ENCODE results near the gene DRAM2.

Gene DRAM2

GRCh38 chr1:111164151-111164550, 24.3 kb upstream of the DRAM2 start:
- TF ChIP-seq POLR2AphosphoS5 (IDR thresholded peaks at IDR 0.05; ENCODE audit: low read depth, low read length) (no peak), SIN3A (IDR thresholded peaks at IDR 0.05; ENCODE audit: borderline replicate concordance, insufficient read depth, low read length) (no peak), REST (IDR thresholded peaks at IDR 0.05; ENCODE audit: insufficient read depth in 1 of 2, low read depth in 2 of 2, low read length in 2 of 2) (no peak), FOXP2 (optimal IDR thresholded peaks at IDR 0.05; ENCODE audit: borderline replicate concordance, extremely low read depth, extremely low read length, insufficient read depth) (no peak), TAF1 (IDR thresholded peaks at IDR 0.05; ENCODE audit: borderline replicate concordance, insufficient read depth, low read length) (no peak)

- TF ChIP-seq SIN3A (IDR thresholded peaks at IDR 0.05; ENCODE audit: borderline replicate concordance, insufficient read depth, low read length) (no peak), FOXP2 (optimal IDR thresholded peaks at IDR 0.05; ENCODE audit: borderline replicate concordance, extremely low read depth, extremely low read length, insufficient read depth) (no peak), POLR2AphosphoS5 (IDR thresholded peaks at IDR 0.05; ENCODE audit: low read depth, low read length) (no peak), REST (IDR thresholded peaks at IDR 0.05; ENCODE audit: insufficient read depth in 1 of 2, low read depth in 2 of 2, low read length in 2 of 2) (no peak), TAF1 (IDR thresholded peaks at IDR 0.05; ENCODE audit: borderline replicate concordance, insufficient read depth, low read length) (no peak)
These were observed 23.5 kb upstream of the DRAM2 start for GRCh38 chr1:111163363-111163762.

GRCh38 chr1:111162488-111162880, 22.6 kb upstream of the DRAM2 start:
- no peak for TF ChIP-seq SIN3A (IDR thresholded peaks at IDR 0.05; ENCODE audit: borderline replicate concordance, insufficient read depth, low read length)
- TF ChIP-seq TAF1 (IDR thresholded peaks at IDR 0.05; ENCODE audit: borderline replicate concordance, insufficient read depth, low read length): no peak
- no peak for TF ChIP-seq POLR2AphosphoS5 (IDR thresholded peaks at IDR 0.05; ENCODE audit: low read depth, low read length)

GRCh38 chr1:111161843-111162487, 22.1 kb upstream of the DRAM2 start:
- TF ChIP-seq SIN3A (IDR thresholded peaks at IDR 0.05; ENCODE audit: borderline replicate concordance, insufficient read depth, low read length) (no peak), FOXP2 (optimal IDR thresholded peaks at IDR 0.05; ENCODE audit: borderline replicate concordance, extremely low read depth, extremely low read length, insufficient read depth) (no peak)

- no peak for TF ChIP-seq SIN3A (IDR thresholded peaks at IDR 0.05; ENCODE audit: borderline replicate concordance, insufficient read depth, low read length)
- TF ChIP-seq POLR2AphosphoS5 (IDR thresholded peaks at IDR 0.05; ENCODE audit: low read depth, low read length): no peak
- TF ChIP-seq FOXP2 (optimal IDR thresholded peaks at IDR 0.05; ENCODE audit: borderline replicate concordance, extremely low read depth, extremely low read length, insufficient read depth): no peak
- no peak for TF ChIP-seq TAF1 (IDR thresholded peaks at IDR 0.05; ENCODE audit: borderline replicate concordance, insufficient read depth, low read length)
- no peak for TF ChIP-seq REST (IDR thresholded peaks at IDR 0.05; ENCODE audit: insufficient read depth in 1 of 2, low read depth in 2 of 2, low read length in 2 of 2)
These were observed 17.5 kb upstream of the DRAM2 start for GRCh38 chr1:111157431-111157830.
